ENCODE data around the gene SIGLEC8.

DNA sequence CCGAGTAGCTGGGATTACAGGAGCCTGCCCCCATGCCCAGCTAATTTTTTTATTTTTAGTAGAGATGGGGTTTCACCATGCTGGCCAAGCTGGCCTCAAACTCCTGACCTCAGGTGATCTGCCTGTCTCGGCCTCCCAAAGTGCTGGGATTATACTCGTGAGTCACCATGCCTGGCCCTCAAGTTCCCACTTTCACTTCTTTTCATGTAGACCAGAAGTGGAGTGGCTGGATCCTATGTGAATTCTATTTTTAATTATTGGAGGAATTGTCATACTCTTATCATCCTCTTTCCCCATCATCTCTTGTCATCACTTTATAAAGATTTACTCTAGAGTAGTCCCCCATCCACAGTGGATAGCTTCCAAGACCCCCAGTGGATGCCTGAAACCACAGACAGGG, 28.0 kb downstream of the SIGLEC8 start:
- TF ChIP-seq, protein P1, sequence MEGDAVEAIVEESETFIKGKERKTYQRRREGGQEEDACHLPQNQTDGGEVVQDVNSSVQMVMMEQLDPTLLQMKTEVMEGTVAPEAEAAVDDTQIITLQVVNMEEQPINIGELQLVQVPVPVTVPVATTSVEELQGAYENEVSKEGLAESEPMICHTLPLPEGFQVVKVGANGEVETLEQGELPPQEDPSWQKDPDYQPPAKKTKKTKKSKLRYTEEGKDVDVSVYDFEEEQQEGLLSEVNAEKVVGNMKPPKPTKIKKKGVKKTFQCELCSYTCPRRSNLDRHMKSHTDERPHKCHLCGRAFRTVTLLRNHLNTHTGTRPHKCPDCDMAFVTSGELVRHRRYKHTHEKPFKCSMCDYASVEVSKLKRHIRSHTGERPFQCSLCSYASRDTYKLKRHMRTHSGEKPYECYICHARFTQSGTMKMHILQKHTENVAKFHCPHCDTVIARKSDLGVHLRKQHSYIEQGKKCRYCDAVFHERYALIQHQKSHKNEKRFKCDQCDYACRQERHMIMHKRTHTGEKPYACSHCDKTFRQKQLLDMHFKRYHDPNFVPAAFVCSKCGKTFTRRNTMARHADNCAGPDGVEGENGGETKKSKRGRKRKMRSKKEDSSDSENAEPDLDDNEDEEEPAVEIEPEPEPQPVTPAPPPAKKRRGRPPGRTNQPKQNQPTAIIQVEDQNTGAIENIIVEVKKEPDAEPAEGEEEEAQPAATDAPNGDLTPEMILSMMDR (IDR thresholded peaks at IDR 0.05) = no peak
- no peak for TF ChIP-seq ZFX (IDR thresholded peaks at IDR 0.05; ENCODE audit: borderline replicate concordance)

Measured in 22Rv1 (cell line).